HCT116 (cell line): ENCODE measurements around the gene COL12A1. TPM values are rescaled to one million over a fixed set of nuclear protein-coding genes. Genes with fewer than 3 reads are reported as not detected.
A peak's percentile ranks its signal among the peaks of the same experiment; 100 is the strongest.

Experiments used
- ATAC-seq: fragments of 200-7000 bp; cut with Tn5 transposase; 2 replicates; pipeline ENCODE4 v1.9.1; 2020; ENCODE audit warnings: mild to moderate bottlenecking, moderate library complexity
- BruUV-seq: library from RNA; stranded (reverse); fragments of 400-500 nt; replicated peaks from 2 replicates; lab custom pipeline; 2021; lab: Mats Ljungman, UMichigan
- CTCF ChIA-PET: fragments of 300-600 bp; sonication (Branson Sonifier 250); formaldehyde crosslinking; loops from one replicate; lab custom pipeline; 2021; ENCODE audit warnings: antibody characterized with exemption; lab: Charles Lee
- POLR2A ChIA-PET: fragments of 300-600, 350-600 bp; sonication (Branson Sonifier 250); formaldehyde crosslinking; loops from one replicate; lab custom pipeline; 2021; ENCODE audit warnings: antibody characterized with exemption; lab: Charles Lee
- RAD21 ChIA-PET, 2 experiments: fragments of 300-600 bp; sonication (Branson Sonifier 250); formaldehyde crosslinking; loops; one replicate each; lab custom pipeline; 2023; ENCODE audit warnings: low total read pairs in 2 of 2; ENCODE audit not compliant: uncharacterized antibody in 2 of 2, unreplicated experiment in 2 of 2, low non-redundant PET in 1 of 2; lab: Charles Lee
- DNase-seq: peaks from one replicate; pipeline ENCODE4 v3.0.0-alpha.2; 2010; ENCODE audit warnings: low read depth, low spot score
- H2AFZ ChIP-seq: fragments of 200-600 bp; shearing (Covaris generic), sonication (generic); 2 replicates; pipeline ENCODE4 v1.6.1; 2017; ENCODE audit warnings: low read depth, mixed run types, mixed read lengths, antibody characterized with exemption, low read length; ENCODE audit not compliant: poor library complexity, severe bottlenecking
- H3K27ac ChIP-seq: 2 replicates; pipeline ENCODE4 v1.5.1; 2012; ENCODE audit warnings: low read depth, low read length
- H3K27me3 ChIP-seq: fragments of 200-600 bp; sonication (generic); 2 replicates; pipeline ENCODE4 v1.6.1; 2016; ENCODE audit warnings: mixed run types, low read length, mixed read lengths; ENCODE audit not compliant: insufficient read depth
- H3K36me3 ChIP-seq, 2 experiments: fragments of 200-500 bp in 1 of 2; fragments of 200-600 bp in 1 of 2; sonication (Bioruptor generic) in 1 of 2; sonication (generic) in 1 of 2; 2 replicates each; pipeline versions ENCODE4 v1.5.1 to v1.6.1; 2014 to 2016; ENCODE audit warnings: low read length in 2 of 2, inconsistent platforms in 1 of 2, mixed read lengths in 1 of 2, mixed run types in 1 of 2; ENCODE audit not compliant: insufficient read depth in 2 of 2, control insufficient read depth in 1 of 2
- H3K4me1 ChIP-seq, 2 experiments: fragments of 200-600 bp in 1 of 2; sonication (generic) in 1 of 2; 2 replicates each; pipeline versions ENCODE4 v1.5.1 to v1.6.1; 2012 to 2017; ENCODE audit warnings: low read length in 2 of 2, inconsistent platforms in 1 of 2, mild to moderate bottlenecking in 1 of 2, mixed read lengths in 1 of 2, mixed run types in 1 of 2, moderate library complexity in 1 of 2; ENCODE audit not compliant: insufficient read depth in 2 of 2, control insufficient read depth in 1 of 2
- H3K4me2 ChIP-seq: fragments of 200-600 bp; sonication (generic); 2 replicates; pipeline ENCODE4 v1.6.1; 2017; ENCODE audit warnings: mixed run types, low read length, mixed read lengths
- H3K4me3 ChIP-seq, 2 experiments: fragments of 200-600 bp in 1 of 2; sonication (generic) in 1 of 2; replicated peaks in 1 of 2; 2 replicates each; pipeline ENCODE4 v1.5.1; 2011 to 2016; ENCODE audit warnings: low read length in 2 of 2, control low read depth in 1 of 2, low read depth in 1 of 2, mild to moderate bottlenecking in 1 of 2, mixed read lengths in 1 of 2, mixed run types in 1 of 2
- H3K79me2 ChIP-seq: fragments of 200-600 bp; sonication (generic); 2 replicates; pipeline ENCODE4 v1.6.1; 2017; ENCODE audit warnings: mild to moderate bottlenecking, mixed run types, low read length, moderate library complexity, mixed read lengths; ENCODE audit not compliant: insufficient read depth
- H3K9ac ChIP-seq: fragments of 200-600 bp; sonication (generic); 2 replicates; pipeline ENCODE4 v1.6.1; 2016; ENCODE audit warnings: low read length, mixed read lengths
- H3K9me2 ChIP-seq: fragments of 200-600 bp; sonication (generic), shearing (Covaris generic); 2 replicates; pipeline ENCODE4 v1.6.1; 2017; ENCODE audit warnings: mixed run types, mild to moderate bottlenecking, moderate library complexity; ENCODE audit not compliant: insufficient read depth
- H3K9me3 ChIP-seq, 2 experiments: fragments of 200-500 bp in 1 of 2; fragments of 200-600 bp in 1 of 2; sonication (Bioruptor generic) in 1 of 2; sonication (generic) in 1 of 2; 2 replicates each; pipeline ENCODE4 v1.6.1; 2014 to 2017; ENCODE audit warnings: low read length in 2 of 2, mixed read lengths in 2 of 2, inconsistent platforms in 1 of 2, low read depth in 1 of 2, mild to moderate bottlenecking in 1 of 2, mixed run types in 1 of 2, moderate library complexity in 1 of 2; ENCODE audit not compliant: control insufficient read depth in 1 of 2, insufficient read depth in 1 of 2
- H4K20me1 ChIP-seq: fragments of 200-600 bp; sonication (generic), shearing (Covaris generic); 2 replicates; pipeline ENCODE4 v1.6.1; 2017; ENCODE audit warnings: mixed run types, mild to moderate bottlenecking, moderate library complexity; ENCODE audit not compliant: insufficient read depth
- ATF3 ChIP-seq: IDR thresholded peaks from 2 replicates; pipeline ENCODE4 v1.6.1; 2012
- CBX3 ChIP-seq: IDR thresholded peaks from 2 replicates; pipeline ENCODE4 v1.6.1; 2012; ENCODE audit warnings: low read depth
- EGR1 ChIP-seq: IDR thresholded peaks from 2 replicates; pipeline ENCODE4 v1.6.1; 2012; ENCODE audit warnings: low read depth
- FOSL1 ChIP-seq: IDR thresholded peaks from 2 replicates; pipeline ENCODE4 v1.6.1; 2012; ENCODE audit warnings: low read depth
- SIN3A ChIP-seq: IDR thresholded peaks from 2 replicates; pipeline ENCODE4 v1.6.1; 2012; ENCODE audit warnings: low read depth
- SP1 ChIP-seq: IDR thresholded peaks from 2 replicates; pipeline ENCODE4 v1.6.1; 2012; ENCODE audit warnings: low read depth
- TCF7L2 ChIP-seq: IDR thresholded peaks from 2 replicates; pipeline ENCODE4 v1.7.0; 2011; ENCODE audit warnings: borderline replicate concordance, inconsistent platforms; ENCODE audit not compliant: insufficient read depth, insufficient read length; ENCODE audit errors: extremely low read depth
- YY1 ChIP-seq: IDR thresholded peaks from 2 replicates; pipeline ENCODE4 v1.6.1; 2011; ENCODE audit warnings: low read length, low read depth, moderate library complexity, mild to moderate bottlenecking; ENCODE audit not compliant: insufficient replicate concordance; ENCODE audit errors: extremely low read depth
- ZFX ChIP-seq: fragments of 450-650 bp; IDR thresholded peaks from 2 replicates; pipeline ENCODE4 v1.6.1; 2017
- ZNF274 ChIP-seq: fragments of 200-500 bp; sonication (Bioruptor generic); IDR thresholded peaks from 2 replicates; pipeline ENCODE4 v1.6.1; 2014; ENCODE audit warnings: mild to moderate bottlenecking, low read depth, low read length, inconsistent platforms
- intact Hi-C: fragments of 100-400 bp; cut with micrococcal nuclease; formaldehyde crosslinking; loops from 2 replicates; pipeline ENCODE4 v1.10.0; 2022
- total RNA-seq: library from RNA; stranded (reverse); gene quantifications from one replicate; pipeline ENCODE4 v1.2.1, GENCODE V29; 2021; ENCODE audit not compliant: unreplicated experiment
- TF ChIP-seq, protein P1 (sequence below): IDR thresholded peaks from 2 replicates; pipeline ENCODE4 v1.6.1; 2012

The COL12A1 gene
- total RNA-seq, 1 experiment from 2014 or later = 23.5 TPM

- Histone ChIP-seq H3K4me1 (peaks cover 18 to 47% of the 10 kb centered on the region in 2 experiments), H3K27me3 (no peaks in the 10 kb centered on the region), H3K9me3 (no peaks in the 10 kb centered on the region), H3K36me3 (no peaks in the 10 kb centered on the region)
- TF ChIP-seq TCF7L2 = peak; percentile 7
- peak; percentile 28; the same call in 1 of the 2 replicates for TF ChIP-seq SIN3A
- TF ChIP-seq SP1 = no peak
- TF ChIP-seq ZNF274 = no peak
- 0 out of 2 replicates have a peak, but pooled peaks have one; percentile 13 for TF ChIP-seq ZFX
- no peak for TF ChIP-seq FOSL1
- TF ChIP-seq, protein P1, sequence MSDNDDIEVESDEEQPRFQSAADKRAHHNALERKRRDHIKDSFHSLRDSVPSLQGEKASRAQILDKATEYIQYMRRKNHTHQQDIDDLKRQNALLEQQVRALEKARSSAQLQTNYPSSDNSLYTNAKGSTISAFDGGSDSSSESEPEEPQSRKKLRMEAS = peak; percentile 31
- no peak for TF ChIP-seq EGR1
- TF ChIP-seq CBX3 = no peak
- peak; percentile 9 for TF ChIP-seq YY1
- no peak for TF ChIP-seq ATF3
- TF ChIP-seq, all 23 proteins: peak for 5
- Histone ChIP-seq H4K20me1 (no peaks in the 10 kb centered on the region), H3K4me2 (peak overlapping the region; percentile 87), H3K4me3 (peak overlapping the region; percentile 72 to 80), H2AFZ (peak overlapping the region; percentile 52), H3K79me2 (peaks cover 52% of the 10 kb centered on the region), H3K9ac (peak overlapping the region; percentile 81), H3K9me2 (no peaks in the 10 kb centered on the region), H3K27ac (peak overlapping the region; percentile 71)
- TSS peak; percentile 45 for BruUV-seq
- DNase-seq = no peak
- ChIA-PET CTCF (interaction anchor here (0.8 to 3.9 kb wide), 12 partner anchors 240 to 1466 kb away, joined by 3 to 25 read pairs (median 5); no protein-coding TSS in a partner anchor), RAD21 (interaction anchor here (0.7 to 1.5 kb wide), 4 partner anchors 98 to 772 kb away, joined by 3 to 5 read pairs (median 4); no protein-coding TSS in a partner anchor), POLR2A (no interaction called here)
- intact Hi-C loops = loop anchor here (1.0 to 10.0 kb wide), 11 partner anchors 266 to 1528 kb away; no protein-coding TSS in a partner anchor
- ATAC-seq = peak; percentile 33
Observed at GRCh38 chr6:75204959-75205775, 686 bp downstream of the COL12A1 start.
